HL-60 (cell line): Measurements from ENCODE around the gene BPIFB3.
A peak's percentile ranks its signal among the peaks of the same experiment; 100 is the strongest.

Experiments used
- DNase-seq, 2 experiments: peaks; one replicate each; pipeline ENCODE4 v3.0.0-alpha.2; 2010 to 2020; ENCODE audit warnings: low read depth in 1 of 2, low spot score in 1 of 2
- H3K27ac ChIP-seq: fragments of 250-450 bp; sonication (Bioruptor Pico); replicated peaks from 2 replicates; pipeline ENCODE4 v1.5.1; 2020; ENCODE audit warnings: mild to moderate bottlenecking, moderate library complexity
- H3K27me3 ChIP-seq: fragments of 250-450 bp; sonication (Bioruptor Pico); 2 replicates; pipeline ENCODE4 v1.5.1; 2021; ENCODE audit warnings: mild to moderate bottlenecking, moderate library complexity; ENCODE audit not compliant: insufficient read depth, poor library complexity, severe bottlenecking
- H3K4me3 ChIP-seq: replicated peaks from 2 replicates; pipeline ENCODE4 v1.5.1; 2011; ENCODE audit warnings: mild to moderate bottlenecking, control low read depth, low read length; ENCODE audit not compliant: insufficient read depth
- CTCF ChIP-seq: IDR thresholded peaks from one replicate; pipeline ENCODE4 v1.5.1; 2011; ENCODE audit warnings: low read length, control low read depth, inconsistent platforms; ENCODE audit not compliant: insufficient read depth
- GABPA ChIP-seq: IDR thresholded peaks from 2 replicates; pipeline ENCODE4 v1.6.1; 2012; ENCODE audit warnings: low read depth
- POLR2AphosphoS5 ChIP-seq: IDR thresholded peaks from 2 replicates; pipeline ENCODE4 v1.6.1; 2012; ENCODE audit warnings: low read depth
- REST ChIP-seq: IDR thresholded peaks from 2 replicates; pipeline ENCODE4 v1.6.1; 2012; ENCODE audit warnings: low read depth; ENCODE audit not compliant: insufficient replicate concordance
- SPI1 ChIP-seq: IDR thresholded peaks from 2 replicates; pipeline ENCODE4 v1.6.1; 2012; ENCODE audit warnings: low read depth, mild to moderate bottlenecking, borderline replicate concordance

The BPIFB3 gene

GRCh38 chr20:33074675-33075074, 21.0 kb downstream of the BPIFB3 start:
- no peak overlapping the region for H3K27ac ChIP-seq
- no peak for DNase-seq
- TF ChIP-seq GABPA, result no peak
- no peak for TF ChIP-seq SPI1
- no peak for TF ChIP-seq POLR2AphosphoS5
- TF ChIP-seq CTCF, result no peak
- TF ChIP-seq REST, result no peak
- no peaks in the 10 kb centered on the region for H3K27me3 ChIP-seq
- H3K4me3 ChIP-seq, result no peak overlapping the region

GRCh38 chr20:33075281-33075680, 21.6 kb downstream of the BPIFB3 start:
- Histone ChIP-seq H3K27ac (no peak overlapping the region), H3K4me3 (no peak overlapping the region), H3K27me3 (no peaks in the 10 kb centered on the region)
- TF ChIP-seq REST, result no peak
- no peak for TF ChIP-seq SPI1
- no peak for TF ChIP-seq POLR2AphosphoS5
- TF ChIP-seq CTCF, result no peak
- TF ChIP-seq GABPA, result no peak
- no peak for DNase-seq

- Histone ChIP-seq H3K4me3 (no peak overlapping the region), H3K27me3 (no peaks in the 10 kb centered on the region), H3K27ac (no peak overlapping the region)
- peak in 1 of 2 experiments; percentile 7 for DNase-seq
- no peak for TF ChIP-seq REST
- peak; percentile 30 for TF ChIP-seq CTCF
Observed at GRCh38 chr20:33076662-33077372, 23.1 kb downstream of the BPIFB3 start.
